ENCODE results near the gene TTLL9. TPM values are rescaled to one million over a fixed set of nuclear protein-coding genes. Genes with fewer than 3 reads are reported as not detected.

TTLL9 gene
- total and polyA plus RNA-seq, 2 of the 13 experiments (the other 11 are each of a cell fraction or from before 2014, with no cell fraction given), result not detected

DNA sequence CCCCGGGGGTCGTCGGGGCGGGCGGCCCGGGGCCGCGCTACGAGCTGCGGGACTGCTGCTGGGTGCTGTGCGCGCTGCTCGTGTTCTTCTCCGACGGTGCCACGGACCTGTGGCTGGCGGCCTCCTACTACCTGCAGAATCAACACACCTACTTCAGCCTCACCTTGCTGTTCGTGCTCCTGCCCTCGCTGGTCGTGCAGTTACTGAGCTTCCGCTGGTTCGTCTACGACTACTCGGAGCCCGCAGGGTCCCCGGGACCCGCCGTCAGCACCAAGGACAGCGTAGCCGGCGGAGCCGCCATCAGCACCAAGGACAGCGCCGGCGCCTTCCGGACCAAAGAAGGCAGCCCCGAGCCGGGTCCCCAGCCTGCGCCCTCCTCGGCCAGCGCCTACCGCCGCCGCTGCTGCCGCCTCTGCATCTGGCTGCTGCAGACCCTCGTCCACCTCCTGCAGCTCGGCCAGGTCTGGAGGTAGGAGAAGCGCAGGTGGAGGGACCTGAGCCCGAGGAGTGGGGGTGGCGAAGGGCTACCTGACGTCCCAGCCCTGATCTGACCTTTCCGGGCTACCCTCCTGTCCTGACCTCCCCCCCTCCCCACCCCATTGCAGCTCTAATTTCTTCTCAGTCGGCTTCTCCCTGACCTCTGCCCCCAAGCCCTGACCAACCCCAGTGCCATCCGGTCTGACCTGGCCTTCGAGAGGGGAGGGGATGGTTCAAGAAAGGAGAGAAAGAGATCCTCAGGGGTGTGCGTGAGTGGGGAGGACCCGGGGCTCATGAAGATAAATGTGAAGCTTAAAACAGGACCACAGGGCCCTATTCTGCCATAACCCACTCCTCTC, 98.1 kb downstream of the TTLL9 start (continued):
- peak; percentile 100 for TF ChIP-seq ZNF142 (CRISPR knock-in tag; IDR thresholded peaks at IDR 0.05)
- TF ChIP-seq ZNF616 (CRISPR knock-in tag; IDR thresholded peaks at IDR 0.05; ENCODE audit: low read depth), result peak; percentile 100
- peak; percentile 100 for TF ChIP-seq CENPT (CRISPR knock-in tag; IDR thresholded peaks at IDR 0.05; ENCODE audit: low read depth)
- peak; percentile 100 for TF ChIP-seq KDM5B (CRISPR knock-in tag; IDR thresholded peaks at IDR 0.05; ENCODE audit: borderline replicate concordance)
- TF ChIP-seq, protein P1, sequence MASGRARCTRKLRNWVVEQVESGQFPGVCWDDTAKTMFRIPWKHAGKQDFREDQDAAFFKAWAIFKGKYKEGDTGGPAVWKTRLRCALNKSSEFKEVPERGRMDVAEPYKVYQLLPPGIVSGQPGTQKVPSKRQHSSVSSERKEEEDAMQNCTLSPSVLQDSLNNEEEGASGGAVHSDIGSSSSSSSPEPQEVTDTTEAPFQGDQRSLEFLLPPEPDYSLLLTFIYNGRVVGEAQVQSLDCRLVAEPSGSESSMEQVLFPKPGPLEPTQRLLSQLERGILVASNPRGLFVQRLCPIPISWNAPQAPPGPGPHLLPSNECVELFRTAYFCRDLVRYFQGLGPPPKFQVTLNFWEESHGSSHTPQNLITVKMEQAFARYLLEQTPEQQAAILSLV (CRISPR knock-in tag; IDR thresholded peaks at IDR 0.05; ENCODE audit: borderline replicate concordance), result peak; percentile 100
- TF ChIP-seq RAD21 (CRISPR knock-in tag; IDR thresholded peaks at IDR 0.05), result peak; percentile 90
- peak; percentile 100 for TF ChIP-seq TOE1 (CRISPR knock-in tag; IDR thresholded peaks at IDR 0.05)
- peak; percentile 100 for TF ChIP-seq ZNF484 (CRISPR knock-in tag; IDR thresholded peaks at IDR 0.05; ENCODE audit: borderline replicate concordance, low read depth)
- peak; percentile 100 for TF ChIP-seq BORCS8-MEF2B (CRISPR knock-in tag; IDR thresholded peaks at IDR 0.05)
- peak; percentile 100 for TF ChIP-seq ZNF839 (CRISPR knock-in tag; IDR thresholded peaks at IDR 0.05; ENCODE audit: borderline replicate concordance)
- peak; percentile 100 for TF ChIP-seq DNMT1 (CRISPR knock-in tag; IDR thresholded peaks at IDR 0.05)
- TF ChIP-seq RBM22 (optimal IDR thresholded peaks at IDR 0.05; ENCODE audit: low read length), result no peak
- peak; percentile 99 for TF ChIP-seq HINFP (CRISPR knock-in tag; IDR thresholded peaks at IDR 0.05; ENCODE audit: low read depth)
- peak; percentile 98 for TF ChIP-seq SOX5 (CRISPR knock-in tag; IDR thresholded peaks at IDR 0.05; ENCODE audit: borderline replicate concordance)
- TF ChIP-seq, protein P2, sequence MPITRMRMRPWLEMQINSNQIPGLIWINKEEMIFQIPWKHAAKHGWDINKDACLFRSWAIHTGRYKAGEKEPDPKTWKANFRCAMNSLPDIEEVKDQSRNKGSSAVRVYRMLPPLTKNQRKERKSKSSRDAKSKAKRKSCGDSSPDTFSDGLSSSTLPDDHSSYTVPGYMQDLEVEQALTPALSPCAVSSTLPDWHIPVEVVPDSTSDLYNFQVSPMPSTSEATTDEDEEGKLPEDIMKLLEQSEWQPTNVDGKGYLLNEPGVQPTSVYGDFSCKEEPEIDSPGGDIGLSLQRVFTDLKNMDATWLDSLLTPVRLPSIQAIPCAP (CRISPR knock-in tag; IDR thresholded peaks at IDR 0.05; ENCODE audit: low read depth), result peak; percentile 100
- no peak for TF ChIP-seq SOX13 (IDR thresholded peaks at IDR 0.05)
- peak in 1 of 2 experiments; percentile 99; a peak in 2 of 4 replicates for TF ChIP-seq SOX13 (CRISPR knock-in tag; conservative IDR thresholded peaks at IDR 0.05 in 1 of 2, IDR thresholded peaks at IDR 0.05 in 1 of 2)
- TF ChIP-seq ZNF740 (CRISPR knock-in tag; IDR thresholded peaks at IDR 0.05), result peak; percentile 99
- peak; percentile 100 for TF ChIP-seq ARNT2 (CRISPR knock-in tag; IDR thresholded peaks at IDR 0.05; ENCODE audit: low read depth)

Data from HepG2 (cell line).